CD4-positive, alpha-beta T cell (primary cell): Measurements from ENCODE around the gene TTYH2. TPM values are rescaled to one million over a fixed set of nuclear protein-coding genes. Genes with fewer than 3 reads are reported as not detected.

Experiments used
- ATAC-seq: fragments of 200-7000 bp; cut with Tn5 transposase; one replicate; pipeline ENCODE4 v1.10.0; 2022; ENCODE audit warnings: mild to moderate bottlenecking; ENCODE audit not compliant: poor library complexity
- CTCF ChIA-PET: fragments of 350-600 bp; sonication (Branson Sonifier 250); formaldehyde crosslinking; loops from one replicate; lab custom pipeline; 2021; ENCODE audit warnings: antibody characterized with exemption, inconsistent platforms; lab: Charles Lee
- POLR2A ChIA-PET: fragments of 350-600 bp; sonication (Branson Sonifier 250); formaldehyde crosslinking; loops from one replicate; lab custom pipeline; 2021; ENCODE audit warnings: antibody characterized with exemption, inconsistent platforms; lab: Charles Lee
- DNase-seq, 14 experiments: peaks; one replicate each; pipeline ENCODE4 v3.0.0-alpha.2; 2013 to 2020; ENCODE audit warnings: mixed read lengths in 2 of 14
- H3K27ac ChIP-seq, 2 donors: one replicate each; pipeline versions ENCODE4 v1.5.1 to v1.7.0; 2013; ENCODE audit warnings: low read length in 2 of 2, low read depth in 1 of 2, mild to moderate bottlenecking in 1 of 2
- H3K27me3 ChIP-seq, 2 experiments: 1 replicate in 1 of 2; 2 replicates in 1 of 2; pipeline versions ENCODE4 v1.6.1 to v1.7.0; 2013; ENCODE audit warnings: low read length in 2 of 2, control low read depth in 1 of 2, mild to moderate bottlenecking in 1 of 2, moderate library complexity in 1 of 2; ENCODE audit not compliant: insufficient read depth in 2 of 2, control insufficient read depth in 1 of 2
- H3K36me3 ChIP-seq: one replicate; pipeline ENCODE4 v1.6.1; 2013; ENCODE audit warnings: low read length, control low read depth; ENCODE audit not compliant: insufficient read depth
- H3K4me1 ChIP-seq: one replicate; pipeline ENCODE4 v1.6.1; 2013; ENCODE audit warnings: low read length, control low read depth; ENCODE audit not compliant: insufficient read depth
- H3K4me3 ChIP-seq: one replicate; pipeline ENCODE4 v1.5.1; 2013; ENCODE audit warnings: mild to moderate bottlenecking, low read length, moderate library complexity
- H3K9me3 ChIP-seq, 2 experiments: 1 replicate in 1 of 2; 2 replicates in 1 of 2; pipeline versions ENCODE4 v1.6.1 to v1.7.0; 2013; ENCODE audit warnings: low read length in 2 of 2, mild to moderate bottlenecking in 2 of 2, control low read depth in 1 of 2, moderate library complexity in 1 of 2; ENCODE audit not compliant: control insufficient read depth in 1 of 2, insufficient read depth in 1 of 2
- H3K27ac Mint-ChIP-seq: one replicate; pipeline ENCODE4 v1.8.0; 2020; ENCODE audit warnings: mixed read lengths
- H3K27me3 Mint-ChIP-seq: one replicate; pipeline ENCODE4 v1.8.0; 2021; ENCODE audit warnings: mixed read lengths
- H3K36me3 Mint-ChIP-seq: one replicate; pipeline ENCODE4 v1.8.0; 2021; ENCODE audit warnings: low read depth, mixed read lengths
- H3K4me1 Mint-ChIP-seq: one replicate; pipeline ENCODE4 v1.8.0; 2021; ENCODE audit warnings: low read depth, mixed read lengths
- H3K4me3 Mint-ChIP-seq: one replicate; pipeline ENCODE4 v1.8.0; 2020; ENCODE audit warnings: mild to moderate bottlenecking, mixed read lengths
- H3K9me3 Mint-ChIP-seq: one replicate; pipeline ENCODE4 v1.8.0; 2020; ENCODE audit warnings: mixed read lengths
- intact Hi-C, 2 experiments: fragments of 100-400 bp; cut with DNase I in 1 of 2; cut with micrococcal nuclease in 1 of 2; formaldehyde crosslinking; loops; one replicate each; pipeline versions ENCODE4 v1.15.1 to v1.9.0; 2023 to 2025; cut with DNase I, micrococcal nuclease
- total RNA-seq, 174 experiments: library from RNA in 2 of 174; stranded (reverse) in 2 of 174; gene quantifications; one replicate each; pipeline ENCODE4 v1.2.3 and lab custom pipeline; 2021 to 2026
- TF ChIP-seq, protein P1 (sequence below): fragments of 200-600 bp; IDR thresholded peaks from one replicate; pipeline ENCODE4 v1.8.0; 2022; ENCODE audit warnings: antibody characterized with exemption, mild to moderate bottlenecking

Gene TTYH2
- total RNA-seq, 2 experiments from 2014 or later = 4.4 to 5.4 TPM

DNA sequence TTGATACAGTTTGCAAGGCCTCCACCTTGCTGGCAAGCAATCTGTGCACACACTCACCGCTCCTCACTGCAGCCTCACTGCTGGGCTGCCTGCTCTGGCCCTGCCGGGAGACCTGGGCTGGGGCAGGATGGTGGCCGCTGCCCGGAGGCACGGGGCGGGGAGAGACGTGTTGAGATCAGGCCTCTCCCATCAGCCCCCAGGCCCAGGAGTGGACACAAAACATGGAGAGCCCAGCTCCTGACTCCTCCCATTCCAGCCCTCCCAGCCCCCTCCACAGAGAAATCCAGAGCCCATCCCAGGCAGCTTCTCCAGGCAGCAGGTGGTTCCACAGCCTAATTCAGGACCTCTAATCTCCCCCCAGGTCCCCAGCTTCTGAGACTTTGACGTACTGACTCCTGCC, 33.0 kb upstream of the TTYH2 start:
- Mint-ChIP-seq H3K4me3 (no peak overlapping the region), H3K27me3 (peaks cover 47% of the 10 kb centered on the region), H3K36me3 (no peaks in the 10 kb centered on the region), H3K27ac (no peak overlapping the region), H3K4me1 (no peaks in the 10 kb centered on the region), H3K9me3 (no peaks in the 10 kb centered on the region)
- Histone ChIP-seq H3K27ac (no peak overlapping the region), H3K9me3 (peaks cover 0 to 8% of the 10 kb centered on the region in 2 experiments), H3K4me1 (no peaks in the 10 kb centered on the region), H3K4me3 (no peak overlapping the region), H3K27me3 (peaks cover 8 to 20% of the 10 kb centered on the region in 2 experiments), H3K36me3 (no peaks in the 10 kb centered on the region)
- CTCF ChIA-PET = no interaction called here
- ATAC-seq (no peak), DNase-seq (no peak)
- TF ChIP-seq, protein P1, sequence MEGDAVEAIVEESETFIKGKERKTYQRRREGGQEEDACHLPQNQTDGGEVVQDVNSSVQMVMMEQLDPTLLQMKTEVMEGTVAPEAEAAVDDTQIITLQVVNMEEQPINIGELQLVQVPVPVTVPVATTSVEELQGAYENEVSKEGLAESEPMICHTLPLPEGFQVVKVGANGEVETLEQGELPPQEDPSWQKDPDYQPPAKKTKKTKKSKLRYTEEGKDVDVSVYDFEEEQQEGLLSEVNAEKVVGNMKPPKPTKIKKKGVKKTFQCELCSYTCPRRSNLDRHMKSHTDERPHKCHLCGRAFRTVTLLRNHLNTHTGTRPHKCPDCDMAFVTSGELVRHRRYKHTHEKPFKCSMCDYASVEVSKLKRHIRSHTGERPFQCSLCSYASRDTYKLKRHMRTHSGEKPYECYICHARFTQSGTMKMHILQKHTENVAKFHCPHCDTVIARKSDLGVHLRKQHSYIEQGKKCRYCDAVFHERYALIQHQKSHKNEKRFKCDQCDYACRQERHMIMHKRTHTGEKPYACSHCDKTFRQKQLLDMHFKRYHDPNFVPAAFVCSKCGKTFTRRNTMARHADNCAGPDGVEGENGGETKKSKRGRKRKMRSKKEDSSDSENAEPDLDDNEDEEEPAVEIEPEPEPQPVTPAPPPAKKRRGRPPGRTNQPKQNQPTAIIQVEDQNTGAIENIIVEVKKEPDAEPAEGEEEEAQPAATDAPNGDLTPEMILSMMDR = no peak
- POLR2A ChIA-PET = no interaction called here
- intact Hi-C loops = no loop called here

DNA sequence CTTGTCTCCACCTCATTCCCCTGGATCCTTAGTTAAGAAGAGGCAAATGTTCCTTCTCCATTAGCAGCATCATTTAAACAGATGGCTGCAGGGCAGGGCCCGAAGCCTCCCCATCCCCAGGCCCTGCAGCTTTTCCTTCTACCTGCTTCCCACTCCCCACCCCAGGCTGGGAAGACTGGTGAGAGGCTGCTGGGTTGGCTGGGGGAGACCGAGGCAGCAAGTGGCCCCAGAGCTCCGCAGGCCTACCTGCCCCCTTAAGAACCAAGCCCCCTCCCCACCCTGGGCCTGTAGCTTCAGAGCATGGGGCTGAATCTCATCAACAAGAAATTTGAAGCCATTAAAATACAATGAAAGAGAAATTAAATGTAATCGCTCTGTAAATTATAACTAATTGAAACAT, 32.0 kb upstream of the TTYH2 start:
- POLR2A ChIA-PET = no interaction called here
- peaks cover 6 to 20% of the 10 kb centered on the region in 2 experiments for H3K27me3 ChIP-seq
- Mint-ChIP-seq H3K36me3 (no peaks in the 10 kb centered on the region), H3K27ac (no peak overlapping the region), H3K4me3 (no peak overlapping the region), H3K9me3 (no peaks in the 10 kb centered on the region), H3K27me3 (peaks cover 44% of the 10 kb centered on the region), H3K4me1 (no peaks in the 10 kb centered on the region)
- ATAC-seq (no peak), DNase-seq (no peak)
- H3K36me3 ChIP-seq = no peaks in the 10 kb centered on the region
- TF ChIP-seq, protein P1 = no peak
- CTCF ChIA-PET = no interaction called here
- H3K9me3 ChIP-seq = peaks cover 0 to 8% of the 10 kb centered on the region in 2 experiments
- H3K4me3 ChIP-seq = no peak overlapping the region
- no peak overlapping the region for H3K27ac ChIP-seq
- intact Hi-C loops = no loop called here
- no peaks in the 10 kb centered on the region for H3K4me1 ChIP-seq

GRCh38 chr17:74182041-74182723, 31.2 kb upstream of the TTYH2 start:
- H3K9me3 ChIP-seq = peaks cover 0 to 8% of the 10 kb centered on the region in 2 experiments
- peaks cover 39% of the 10 kb centered on the region for H3K27me3 Mint-ChIP-seq
- ATAC-seq = no peak

More at GRCh38 chr17:74182041-74182723, 31.2 kb upstream of the TTYH2 start:
- no peaks in the 10 kb centered on the region for H3K9me3 Mint-ChIP-seq
- TF ChIP-seq, protein P1 = no peak
- H3K27ac ChIP-seq = no peak overlapping the region
- no peaks in the 10 kb centered on the region for H3K36me3 ChIP-seq
- H3K4me1 ChIP-seq = no peaks in the 10 kb centered on the region
- CTCF ChIA-PET = no interaction called here
- no peaks in the 10 kb centered on the region for H3K4me1 Mint-ChIP-seq
- no peaks in the 10 kb centered on the region for H3K36me3 Mint-ChIP-seq
- POLR2A ChIA-PET = no interaction called here
- H3K4me3 Mint-ChIP-seq = no peak overlapping the region
- no peak overlapping the region for H3K27ac Mint-ChIP-seq
- intact Hi-C loops = no loop called here
- peaks cover 0 to 12% of the 10 kb centered on the region in 2 experiments for H3K27me3 ChIP-seq
- no peak overlapping the region for H3K4me3 ChIP-seq
- no peak for DNase-seq
